Measurements from ENCODE around the gene NCAM1.

Gene NCAM1

DNA sequence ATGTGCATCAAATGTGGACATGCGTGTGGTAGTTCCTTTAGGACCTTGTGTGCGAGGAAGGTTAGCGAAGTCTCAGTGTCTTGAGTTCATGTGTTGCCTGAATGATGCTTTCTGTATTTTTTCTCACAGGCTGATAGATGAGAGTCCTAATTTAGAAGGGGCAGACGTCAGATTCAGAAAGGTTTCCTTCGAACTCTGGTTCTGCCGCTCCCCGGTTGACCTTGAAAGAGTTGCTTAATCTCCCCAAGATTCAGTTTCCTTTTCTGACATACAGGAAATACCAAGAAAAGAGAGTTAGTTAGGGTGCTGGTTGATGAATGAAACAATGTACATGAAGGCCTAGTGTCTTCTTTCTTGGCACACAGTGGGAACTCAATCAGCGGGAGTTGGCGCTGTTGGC is 317.3 kb downstream of the NCAM1 start:
- TF ChIP-seq, protein P1, sequence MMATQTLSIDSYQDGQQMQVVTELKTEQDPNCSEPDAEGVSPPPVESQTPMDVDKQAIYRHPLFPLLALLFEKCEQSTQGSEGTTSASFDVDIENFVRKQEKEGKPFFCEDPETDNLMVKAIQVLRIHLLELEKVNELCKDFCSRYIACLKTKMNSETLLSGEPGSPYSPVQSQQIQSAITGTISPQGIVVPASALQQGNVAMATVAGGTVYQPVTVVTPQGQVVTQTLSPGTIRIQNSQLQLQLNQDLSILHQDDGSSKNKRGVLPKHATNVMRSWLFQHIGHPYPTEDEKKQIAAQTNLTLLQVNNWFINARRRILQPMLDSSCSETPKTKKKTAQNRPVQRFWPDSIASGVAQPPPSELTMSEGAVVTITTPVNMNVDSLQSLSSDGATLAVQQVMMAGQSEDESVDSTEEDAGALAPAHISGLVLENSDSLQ (IDR thresholded peaks at IDR 0.05) = no peak
- TF ChIP-seq BHLHE40 (IDR thresholded peaks at IDR 0.05; ENCODE audit: borderline replicate concordance) (no peak), SP1 (IDR thresholded peaks at IDR 0.05) (no peak), L3MBTL2 (conservative IDR thresholded peaks at IDR 0.05) (no peak)
- DNase-seq (ENCODE audit: extremely low spot score) = no peak
- ChIA-PET CTCF (interaction anchor here (0.6 kb wide), 1 partner anchor 317 kb away, joined by 3 read pairs; no protein-coding TSS in a partner anchor), POLR2A (no interaction called here)

DNA sequence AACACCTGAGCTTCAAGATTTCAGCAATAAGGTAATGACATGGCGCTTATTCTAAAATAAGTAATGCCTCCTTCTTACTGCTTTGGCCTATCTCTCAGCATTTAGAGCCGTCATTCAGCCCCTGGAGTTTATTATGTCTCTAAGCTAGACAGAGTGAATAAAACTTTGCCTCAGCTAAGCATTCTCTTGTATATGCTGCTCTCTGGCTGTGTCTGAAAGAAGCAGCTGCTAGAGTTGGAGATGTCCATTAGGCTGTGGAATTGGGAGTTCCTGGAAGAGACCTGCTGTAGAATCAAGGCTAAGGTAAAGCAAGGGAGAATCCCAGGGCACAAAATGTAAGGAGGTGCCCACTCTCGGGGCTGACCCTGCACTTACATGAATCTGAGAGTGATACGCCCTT is 317.7 kb downstream of the NCAM1 start:
- TF ChIP-seq ZNF384 (IDR thresholded peaks at IDR 0.05) (no peak), SP1 (IDR thresholded peaks at IDR 0.05) (no peak), L3MBTL2 (conservative IDR thresholded peaks at IDR 0.05) (no peak), HDGF (IDR thresholded peaks at IDR 0.05; ENCODE audit: borderline replicate concordance) (no peak), FOXK2 (IDR thresholded peaks at IDR 0.05) (no peak), ELF4 (IDR thresholded peaks at IDR 0.05) (no peak), BHLHE40 (IDR thresholded peaks at IDR 0.05; ENCODE audit: borderline replicate concordance) (no peak), TARDBP (IDR thresholded peaks at IDR 0.05) (no peak)
- ChIA-PET POLR2A (no interaction called here), CTCF (interaction anchor here (0.6 kb wide), 1 partner anchor 317 kb away, joined by 3 read pairs; no protein-coding TSS in a partner anchor)
- DNase-seq (ENCODE audit: extremely low spot score) = no peak

DNA sequence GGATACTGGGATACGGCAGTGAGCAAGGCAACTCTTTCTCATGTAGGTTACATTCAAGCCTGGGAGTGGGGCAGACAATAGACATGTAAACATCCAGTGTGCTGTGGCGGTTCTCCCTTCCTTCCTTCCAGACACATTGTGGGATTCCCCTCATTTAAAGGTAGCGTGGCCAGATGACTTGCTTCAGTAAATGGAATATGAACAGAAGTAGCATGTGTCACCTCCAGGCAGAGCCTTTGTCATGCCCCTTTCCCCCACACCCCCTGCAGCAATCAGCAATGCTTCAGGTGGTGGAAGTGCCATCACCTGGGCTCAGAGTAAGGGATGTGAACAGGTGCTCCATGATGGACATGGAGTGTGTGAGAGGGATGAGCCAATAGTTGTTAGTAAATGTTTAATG is 318.4 kb downstream of the NCAM1 start:
- no peak for DNase-seq (ENCODE audit: extremely low spot score)
- ChIA-PET POLR2A (no interaction called here), CTCF (no interaction called here)
- TF ChIP-seq FOXA1 (IDR thresholded peaks at IDR 0.05) (no peak), ELF4 (IDR thresholded peaks at IDR 0.05) (no peak), BHLHE40 (IDR thresholded peaks at IDR 0.05; ENCODE audit: borderline replicate concordance) (no peak), FOXK2 (IDR thresholded peaks at IDR 0.05) (no peak), ZNF384 (IDR thresholded peaks at IDR 0.05) (no peak), ARNT (IDR thresholded peaks at IDR 0.05) (no peak), TARDBP (IDR thresholded peaks at IDR 0.05) (no peak), FOXM1 (IDR thresholded peaks at IDR 0.05; ENCODE audit: borderline replicate concordance) (no peak), NFRKB (IDR thresholded peaks at IDR 0.05) (no peak), SP1 (IDR thresholded peaks at IDR 0.05) (no peak), CTBP1 (IDR thresholded peaks at IDR 0.05; ENCODE audit: borderline replicate concordance) (no peak), L3MBTL2 (conservative IDR thresholded peaks at IDR 0.05) (no peak), SUZ12 (IDR thresholded peaks at IDR 0.05) (no peak)
- TF ChIP-seq, protein P1 (IDR thresholded peaks at IDR 0.05) = no peak

DNA sequence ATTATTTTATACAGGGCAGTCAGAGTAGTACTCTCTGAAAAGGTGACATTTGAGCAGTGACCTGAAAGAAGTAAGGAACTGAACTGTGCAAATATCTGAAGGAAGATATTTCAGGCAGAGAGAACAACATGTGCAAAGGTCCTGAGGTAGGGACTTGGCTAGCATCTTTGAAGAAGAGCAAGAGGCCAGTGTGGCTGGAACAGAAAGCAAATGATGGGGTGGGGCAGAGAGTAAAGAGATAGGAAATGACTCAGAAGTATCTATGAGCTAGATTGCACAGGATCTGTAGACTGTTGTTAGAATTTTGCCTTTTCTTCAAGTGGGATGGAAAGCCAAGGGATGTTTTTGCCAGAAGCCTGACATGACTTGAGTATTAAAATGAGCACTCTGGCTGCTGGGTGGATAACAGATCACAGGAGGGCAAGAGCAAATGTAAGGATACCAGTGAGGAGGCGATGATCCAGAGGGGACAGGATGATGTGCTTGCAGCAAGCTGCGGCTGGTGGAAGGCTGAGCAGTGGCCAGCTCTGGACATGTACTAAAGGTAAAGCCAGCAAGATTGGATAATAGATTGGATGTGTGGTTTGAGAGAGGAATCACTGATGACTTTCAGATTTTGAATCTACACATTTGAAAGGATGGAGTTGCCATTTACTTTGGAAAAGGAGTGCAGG is 320.0 kb downstream of the NCAM1 start:
- ChIA-PET POLR2A (no interaction called here), CTCF (no interaction called here)
- TF ChIP-seq HDGF (IDR thresholded peaks at IDR 0.05; ENCODE audit: borderline replicate concordance) (no peak), L3MBTL2 (conservative IDR thresholded peaks at IDR 0.05) (no peak), ZNF384 (IDR thresholded peaks at IDR 0.05) (no peak)
- no peak for DNase-seq (ENCODE audit: extremely low spot score)

DNA sequence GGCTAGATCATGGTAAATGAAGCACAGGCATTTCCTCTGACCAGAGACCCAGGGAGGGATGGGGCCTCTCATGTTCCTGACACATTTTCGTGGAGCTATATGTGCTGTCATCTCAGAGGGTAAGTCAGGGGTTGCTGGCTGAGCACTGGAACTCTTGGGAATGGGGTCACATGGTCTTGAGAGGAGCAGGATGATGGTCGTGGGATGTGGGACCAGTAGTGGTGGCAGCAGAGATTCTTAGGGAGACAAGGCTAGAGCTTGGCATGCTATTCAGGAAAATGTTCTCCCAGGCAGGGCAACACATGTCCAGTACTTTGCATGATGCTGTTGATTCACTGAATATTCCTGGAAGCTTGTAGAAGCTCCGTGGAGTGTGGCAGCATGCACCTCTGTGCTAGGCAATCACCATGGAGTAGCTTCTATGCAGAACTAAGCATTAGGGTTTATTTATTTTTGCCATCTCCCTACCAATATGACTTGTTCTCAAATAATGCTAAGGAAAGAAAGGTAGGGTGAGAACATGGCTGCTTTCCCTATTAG is 321.7 kb downstream of the NCAM1 start:
- no peak for DNase-seq (ENCODE audit: extremely low spot score)
- ChIA-PET POLR2A (no interaction called here), CTCF (interaction anchor here (1.3 kb wide), 1 partner anchor 694 kb away, joined by 3 read pairs; no protein-coding TSS in a partner anchor)
- TF ChIP-seq CTBP1 (IDR thresholded peaks at IDR 0.05; ENCODE audit: borderline replicate concordance) (no peak), ARNT (IDR thresholded peaks at IDR 0.05) (no peak), SUZ12 (IDR thresholded peaks at IDR 0.05) (no peak), BHLHE40 (IDR thresholded peaks at IDR 0.05; ENCODE audit: borderline replicate concordance) (no peak), SP1 (IDR thresholded peaks at IDR 0.05) (no peak), ZNF384 (IDR thresholded peaks at IDR 0.05) (no peak), L3MBTL2 (conservative IDR thresholded peaks at IDR 0.05) (no peak), LEF1 (IDR thresholded peaks at IDR 0.05; ENCODE audit: borderline replicate concordance) (no peak), HDGF (IDR thresholded peaks at IDR 0.05; ENCODE audit: borderline replicate concordance) (no peak), FOXM1 (IDR thresholded peaks at IDR 0.05; ENCODE audit: borderline replicate concordance) (no peak), FOXA1 (IDR thresholded peaks at IDR 0.05) (no peak), ELF4 (IDR thresholded peaks at IDR 0.05) (no peak), FOXK2 (IDR thresholded peaks at IDR 0.05) (no peak), TARDBP (IDR thresholded peaks at IDR 0.05) (no peak), NFRKB (IDR thresholded peaks at IDR 0.05) (no peak)
- TF ChIP-seq, protein P1 (IDR thresholded peaks at IDR 0.05) = no peak

DNA sequence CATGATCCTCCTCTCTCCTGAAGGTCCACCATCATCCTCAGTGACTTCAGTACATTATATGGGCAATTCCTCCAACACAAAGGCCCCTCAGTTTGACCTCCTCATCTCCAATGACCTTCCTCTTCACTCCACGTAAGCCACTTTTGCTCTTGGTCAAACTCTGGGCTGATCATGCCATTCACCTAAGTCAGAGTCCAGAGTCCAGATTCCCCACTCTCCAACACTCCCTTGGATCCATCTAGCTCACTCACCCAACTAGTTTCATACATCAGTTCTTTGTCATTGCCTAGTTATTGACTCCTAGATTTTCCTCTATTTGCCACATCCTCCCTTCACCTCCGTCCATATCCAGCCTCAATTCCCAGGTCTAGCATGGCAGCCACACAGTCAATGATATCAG is 322.7 kb downstream of the NCAM1 start:
- ChIA-PET CTCF (no interaction called here), POLR2A (no interaction called here)
- TF ChIP-seq CTBP1 (IDR thresholded peaks at IDR 0.05; ENCODE audit: borderline replicate concordance) = no peak
- no peak for TF ChIP-seq SP1 (IDR thresholded peaks at IDR 0.05)
- TF ChIP-seq FOXM1 (IDR thresholded peaks at IDR 0.05; ENCODE audit: borderline replicate concordance) = no peak
- TF ChIP-seq ZNF384 (IDR thresholded peaks at IDR 0.05) = no peak
- TF ChIP-seq ARNT (IDR thresholded peaks at IDR 0.05) = no peak
- TF ChIP-seq TARDBP (IDR thresholded peaks at IDR 0.05) = no peak
- no peak for TF ChIP-seq FOXA1 (IDR thresholded peaks at IDR 0.05)
- no peak for TF ChIP-seq FOXK2 (IDR thresholded peaks at IDR 0.05)
- TF ChIP-seq, protein P1 (IDR thresholded peaks at IDR 0.05) = no peak
- no peak for TF ChIP-seq HDGF (IDR thresholded peaks at IDR 0.05; ENCODE audit: borderline replicate concordance)
- no peak for TF ChIP-seq LEF1 (IDR thresholded peaks at IDR 0.05; ENCODE audit: borderline replicate concordance)
- no peak for TF ChIP-seq NFRKB (IDR thresholded peaks at IDR 0.05)
- no peak for TF ChIP-seq ELF4 (IDR thresholded peaks at IDR 0.05)
- TF ChIP-seq L3MBTL2 (conservative IDR thresholded peaks at IDR 0.05) = no peak
- TF ChIP-seq SUZ12 (IDR thresholded peaks at IDR 0.05) = no peak
- no peak for TF ChIP-seq BHLHE40 (IDR thresholded peaks at IDR 0.05; ENCODE audit: borderline replicate concordance)
- DNase-seq (ENCODE audit: extremely low spot score) = no peak
